ENCODE data around the gene CHRNB2.

GRCh38 chr1:154594811-154595210, 27.2 kb downstream of the CHRNB2 start:
- TF ChIP-seq, protein P1, sequence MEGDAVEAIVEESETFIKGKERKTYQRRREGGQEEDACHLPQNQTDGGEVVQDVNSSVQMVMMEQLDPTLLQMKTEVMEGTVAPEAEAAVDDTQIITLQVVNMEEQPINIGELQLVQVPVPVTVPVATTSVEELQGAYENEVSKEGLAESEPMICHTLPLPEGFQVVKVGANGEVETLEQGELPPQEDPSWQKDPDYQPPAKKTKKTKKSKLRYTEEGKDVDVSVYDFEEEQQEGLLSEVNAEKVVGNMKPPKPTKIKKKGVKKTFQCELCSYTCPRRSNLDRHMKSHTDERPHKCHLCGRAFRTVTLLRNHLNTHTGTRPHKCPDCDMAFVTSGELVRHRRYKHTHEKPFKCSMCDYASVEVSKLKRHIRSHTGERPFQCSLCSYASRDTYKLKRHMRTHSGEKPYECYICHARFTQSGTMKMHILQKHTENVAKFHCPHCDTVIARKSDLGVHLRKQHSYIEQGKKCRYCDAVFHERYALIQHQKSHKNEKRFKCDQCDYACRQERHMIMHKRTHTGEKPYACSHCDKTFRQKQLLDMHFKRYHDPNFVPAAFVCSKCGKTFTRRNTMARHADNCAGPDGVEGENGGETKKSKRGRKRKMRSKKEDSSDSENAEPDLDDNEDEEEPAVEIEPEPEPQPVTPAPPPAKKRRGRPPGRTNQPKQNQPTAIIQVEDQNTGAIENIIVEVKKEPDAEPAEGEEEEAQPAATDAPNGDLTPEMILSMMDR (IDR thresholded peaks at IDR 0.05): no peak
- TF ChIP-seq POLR2AphosphoS5 (IDR thresholded peaks at IDR 0.05): no peak

Data from esophagus muscularis mucosa (tissue), 3 donors.